Fibroblast of mammary gland (primary cell): ENCODE results near the gene ARRDC5.
"Not testable (repeated sequence)": the region's sequence is repeated elsewhere in the genome, so short reads cannot be mapped to it uniquely, and the experiment has no call there.

Source experiments
- DNase-seq: peaks from one replicate; pipeline ENCODE4 v3.0.0-alpha.2; 2010; ENCODE audit warnings: low read depth
- H3K4me3 ChIP-seq: 2 replicates; pipeline ENCODE4 v1.5.1; 2011; ENCODE audit warnings: low read depth, mild to moderate bottlenecking, low read length, moderate library complexity; ENCODE audit not compliant: control insufficient read depth
- TF ChIP-seq, protein P1 (sequence below): conservative IDR thresholded peaks from 2 replicates; pipeline ENCODE4 v1.5.1; 2011; ENCODE audit warnings: low read depth, low read length, inconsistent platforms; ENCODE audit not compliant: control insufficient read depth, insufficient read depth

Gene ARRDC5

DNA sequence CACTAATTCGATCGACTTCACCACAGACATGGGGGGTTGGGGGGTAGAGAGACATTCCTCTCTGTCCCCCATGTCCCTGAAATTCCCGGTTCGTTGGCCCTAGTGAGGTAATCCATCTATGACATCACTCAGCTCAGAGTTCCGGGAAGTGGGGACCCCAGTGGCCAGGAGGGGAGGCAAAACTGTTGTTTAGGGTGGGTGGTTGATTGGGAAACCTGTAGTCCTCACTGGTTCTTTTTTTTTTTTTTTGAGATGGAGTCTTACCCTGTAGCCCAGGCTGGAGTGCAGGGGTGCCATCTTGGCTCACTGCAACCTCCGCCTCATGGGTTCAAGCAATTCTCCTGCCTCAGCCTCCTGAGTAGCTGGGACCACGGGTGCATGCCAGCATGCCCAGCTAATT is at the start of gene ARRDC5:
Gene ARRDC5 (minus strand): TSS at position 101 of the 400 bp plus-strand sequence. CDS start 71 bp downstream, at position 30.
- TF ChIP-seq, protein P1, sequence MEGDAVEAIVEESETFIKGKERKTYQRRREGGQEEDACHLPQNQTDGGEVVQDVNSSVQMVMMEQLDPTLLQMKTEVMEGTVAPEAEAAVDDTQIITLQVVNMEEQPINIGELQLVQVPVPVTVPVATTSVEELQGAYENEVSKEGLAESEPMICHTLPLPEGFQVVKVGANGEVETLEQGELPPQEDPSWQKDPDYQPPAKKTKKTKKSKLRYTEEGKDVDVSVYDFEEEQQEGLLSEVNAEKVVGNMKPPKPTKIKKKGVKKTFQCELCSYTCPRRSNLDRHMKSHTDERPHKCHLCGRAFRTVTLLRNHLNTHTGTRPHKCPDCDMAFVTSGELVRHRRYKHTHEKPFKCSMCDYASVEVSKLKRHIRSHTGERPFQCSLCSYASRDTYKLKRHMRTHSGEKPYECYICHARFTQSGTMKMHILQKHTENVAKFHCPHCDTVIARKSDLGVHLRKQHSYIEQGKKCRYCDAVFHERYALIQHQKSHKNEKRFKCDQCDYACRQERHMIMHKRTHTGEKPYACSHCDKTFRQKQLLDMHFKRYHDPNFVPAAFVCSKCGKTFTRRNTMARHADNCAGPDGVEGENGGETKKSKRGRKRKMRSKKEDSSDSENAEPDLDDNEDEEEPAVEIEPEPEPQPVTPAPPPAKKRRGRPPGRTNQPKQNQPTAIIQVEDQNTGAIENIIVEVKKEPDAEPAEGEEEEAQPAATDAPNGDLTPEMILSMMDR = no peak
- H3K4me3 ChIP-seq = no peak within 1 kb of the TSS
- no peak for DNase-seq

DNA sequence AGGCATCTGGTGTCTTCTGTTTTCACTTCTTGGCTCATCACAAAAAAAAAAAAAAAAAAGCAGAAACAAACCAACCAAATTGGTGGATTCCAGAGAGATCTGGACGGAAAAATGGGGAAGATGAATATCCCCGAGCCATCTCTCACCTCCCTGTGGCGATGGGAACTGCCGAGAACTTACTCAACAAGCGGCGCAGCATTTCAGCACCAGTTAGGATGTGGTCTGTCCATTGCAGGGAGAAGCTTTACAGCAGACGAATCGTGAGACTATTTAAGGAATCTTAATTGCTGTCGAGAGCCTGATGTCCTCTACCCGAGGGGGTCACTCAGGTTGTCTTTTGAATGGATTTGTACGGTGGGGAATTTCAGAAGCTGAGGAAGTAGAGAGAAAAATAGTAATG is 49.0 kb upstream of the ARRDC5 start:
- TF ChIP-seq, protein P1 = no peak
- no peak overlapping the region for H3K4me3 ChIP-seq
- DNase-seq = no peak

- H3K4me3 ChIP-seq, DNase-seq: not testable (repeated sequence)
Observed at GRCh38 chr19:4950650-4951049, 48.0 kb upstream of the ARRDC5 start.

DNA sequence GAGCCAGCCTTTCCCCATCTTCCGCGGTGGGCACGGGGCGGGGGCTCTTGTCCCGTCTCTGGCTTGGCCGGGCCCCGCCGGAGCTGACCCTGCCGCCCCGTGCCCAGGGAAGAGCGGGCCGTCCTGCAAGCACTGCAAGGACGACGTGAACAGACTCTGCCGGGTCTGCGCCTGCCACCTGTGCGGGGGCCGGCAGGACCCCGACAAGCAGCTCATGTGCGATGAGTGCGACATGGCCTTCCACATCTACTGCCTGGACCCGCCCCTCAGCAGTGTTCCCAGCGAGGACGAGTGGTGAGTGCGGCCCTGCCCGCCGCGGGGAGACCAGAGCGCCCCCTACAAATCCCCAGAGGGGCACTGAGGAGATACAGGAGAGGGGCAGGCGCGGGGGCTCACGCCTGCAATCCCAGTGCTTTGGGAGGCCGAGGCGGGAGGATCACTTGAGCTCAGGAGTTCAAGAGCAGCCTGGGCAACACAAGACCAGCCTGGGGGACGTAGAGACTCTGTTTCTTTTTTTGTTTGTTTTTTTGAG is 39.0 kb upstream of the ARRDC5 start:
- DNase-seq, H3K4me3 ChIP-seq: not testable (repeated sequence)

DNA sequence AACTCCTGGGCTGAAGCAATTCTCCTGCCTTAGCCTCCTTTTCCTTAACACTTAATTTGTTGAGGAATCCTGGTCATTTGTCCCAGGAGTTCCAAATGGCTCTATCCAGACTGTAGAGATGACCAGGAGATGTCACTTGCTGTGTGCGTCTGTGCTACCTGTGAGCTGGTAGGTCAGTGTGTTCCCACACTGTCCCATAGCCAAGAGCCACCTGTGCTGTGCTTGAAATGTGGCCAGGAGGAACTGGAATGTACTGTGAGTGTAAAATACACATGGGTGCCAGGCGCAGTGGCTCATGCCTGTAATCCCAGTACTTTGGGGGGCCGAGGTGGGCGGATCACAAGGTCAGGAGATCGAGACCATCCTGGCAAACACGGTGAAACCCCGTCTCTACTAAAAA is 36.8 kb upstream of the ARRDC5 start:
- TF ChIP-seq, protein P1 = no peak
- no peak for DNase-seq
- no peak overlapping the region for H3K4me3 ChIP-seq

- H3K4me3 ChIP-seq, DNase-seq: not testable (repeated sequence)
Observed at GRCh38 chr19:4938461-4938860, 35.8 kb upstream of the ARRDC5 start.

- DNase-seq = no peak
- TF ChIP-seq, protein P1 = no peak
- no peak overlapping the region for H3K4me3 ChIP-seq
Observed at GRCh38 chr19:4937060-4937459, 34.4 kb upstream of the ARRDC5 start.

DNA sequence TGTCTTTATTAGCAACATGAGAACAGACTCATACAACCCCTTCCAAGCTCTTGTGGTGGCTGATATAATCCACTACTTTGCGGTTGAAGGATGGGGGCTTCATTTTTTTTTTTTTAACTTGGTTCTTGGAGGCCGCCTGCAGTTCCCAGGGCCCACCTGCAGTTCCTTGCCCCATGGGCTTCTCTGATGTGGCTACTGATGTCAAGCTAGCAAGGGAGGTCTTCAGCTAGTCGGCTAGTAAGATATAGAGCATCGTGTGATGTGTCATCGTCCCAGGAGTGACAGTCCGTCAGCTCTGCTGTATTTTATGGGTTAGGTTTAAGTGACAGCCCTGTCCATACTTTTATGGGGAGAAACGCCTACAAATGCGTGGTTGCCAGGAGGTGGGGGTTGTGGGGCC is 32.7 kb upstream of the ARRDC5 start:
- no peak overlapping the region for H3K4me3 ChIP-seq
- TF ChIP-seq, protein P1 = no peak
- DNase-seq = no peak

GRCh38 chr19:4933528-4933927 is 30.8 kb upstream of the ARRDC5 start:
- H3K4me3 ChIP-seq = no peak overlapping the region
- TF ChIP-seq, protein P1 = no peak
- DNase-seq = peak; percentile 59
